ENCODE results near the gene LRSAM1. TPM values are rescaled to one million over a fixed set of nuclear protein-coding genes. Genes with fewer than 3 reads are reported as not detected.

Gene LRSAM1
- total RNA-seq, 1 experiment from 2014 or later: 7.4 TPM

GRCh38 chr9:127496974-127497373, 45.7 kb downstream of the LRSAM1 start:
- no peak for DNase-seq (ENCODE audit: low read depth)

DNA sequence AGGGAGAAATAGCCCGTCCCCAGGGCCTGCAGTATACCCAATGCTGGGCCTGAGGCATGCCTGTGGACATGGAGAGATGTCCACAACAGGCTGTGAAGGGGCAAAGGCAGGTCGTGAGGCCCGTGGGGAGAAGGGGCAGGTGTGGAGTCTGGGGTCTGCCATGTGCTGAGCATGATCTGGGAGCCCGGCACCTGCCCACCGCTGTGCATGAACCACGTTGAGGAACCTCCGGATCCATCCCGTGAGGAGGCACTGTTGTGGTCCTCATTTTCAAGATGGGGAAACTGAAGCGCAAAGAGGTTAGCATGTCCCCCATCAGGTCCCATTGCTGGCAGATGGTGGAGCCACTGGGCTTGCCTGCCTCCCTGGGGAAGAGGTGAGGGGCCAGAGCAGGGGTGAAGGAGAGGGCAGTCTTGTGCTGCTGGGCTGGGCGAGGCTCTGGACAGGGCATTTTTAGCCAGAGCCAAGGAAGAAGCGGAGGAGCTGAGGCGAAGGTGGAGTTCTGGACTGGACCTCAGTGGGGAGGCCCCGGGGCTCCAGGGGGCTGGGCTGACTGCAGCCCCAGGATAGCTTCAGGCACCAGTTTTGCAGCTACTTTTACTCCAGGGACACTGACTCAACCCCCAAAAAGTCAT, 46.5 kb downstream of the LRSAM1 start:
- no peak for DNase-seq (ENCODE audit: low read depth)

DNA sequence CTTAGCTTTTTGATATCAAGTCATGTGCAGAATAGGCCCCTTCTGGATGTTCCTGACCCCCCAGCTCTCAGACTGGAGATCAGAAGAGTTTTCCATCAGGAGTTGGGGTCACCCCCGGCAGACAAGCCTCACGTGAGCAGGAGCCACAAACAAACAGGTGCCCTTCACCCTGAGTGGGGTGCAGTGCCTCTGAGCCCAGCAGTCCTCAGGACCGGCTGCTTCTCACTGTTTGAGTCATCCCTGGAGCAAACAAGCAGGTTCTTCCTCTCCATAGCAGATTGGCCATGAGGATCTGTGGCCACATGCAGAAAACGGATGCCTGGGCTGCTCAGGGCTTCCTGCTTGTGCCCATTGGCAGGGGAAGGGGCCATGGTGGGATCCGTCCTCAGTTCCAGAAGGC, 47.0 kb downstream of the LRSAM1 start:
- DNase-seq (ENCODE audit: low read depth): no peak

DNA sequence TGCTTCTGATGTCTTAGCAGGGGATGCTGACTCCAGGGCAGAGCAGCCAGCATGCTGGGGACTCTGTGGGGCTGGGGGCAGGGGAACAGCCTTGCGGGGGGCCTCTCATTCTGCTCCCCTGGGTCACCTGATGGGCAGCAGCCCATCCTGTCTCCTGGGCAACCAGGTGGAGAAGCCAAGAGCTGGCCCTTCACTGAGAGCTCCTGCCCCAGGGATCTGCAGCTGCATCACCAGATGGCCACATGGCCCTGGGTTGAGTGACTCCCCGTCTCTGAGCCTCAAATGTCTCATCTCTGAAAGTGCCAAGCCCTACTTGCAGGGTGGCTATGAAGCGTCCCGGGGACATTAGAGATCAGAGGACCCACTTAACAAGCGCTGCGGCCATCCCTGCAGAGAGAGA, 49.1 kb downstream of the LRSAM1 start:
- DNase-seq (ENCODE audit: low read depth): no peak

DNA sequence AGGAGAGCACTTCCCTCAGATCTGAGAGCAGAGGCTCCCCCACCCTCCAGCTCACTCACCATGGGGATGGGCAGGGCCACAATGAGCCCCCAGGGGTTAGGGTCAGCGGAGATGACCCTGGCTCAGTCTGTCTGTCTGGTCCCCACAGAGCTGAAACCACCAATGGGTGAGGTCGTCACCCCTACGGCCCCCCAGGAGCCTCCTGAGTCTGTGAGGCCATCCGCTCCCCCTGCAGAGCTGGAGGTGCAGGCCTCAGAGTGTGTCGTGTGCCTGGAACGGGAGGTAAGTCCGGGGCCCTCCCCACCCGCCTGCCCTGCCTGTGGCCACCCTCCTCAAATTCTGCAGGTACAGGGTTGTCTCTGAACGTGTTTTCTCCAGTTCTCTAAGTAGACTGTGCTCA, 49.6 kb downstream of the LRSAM1 start:
- no peak for DNase-seq (ENCODE audit: low read depth)

GRCh38 chr9:127501821-127502343, 50.6 kb downstream of the LRSAM1 start:
- no peak for DNase-seq (ENCODE audit: low read depth)

DNA sequence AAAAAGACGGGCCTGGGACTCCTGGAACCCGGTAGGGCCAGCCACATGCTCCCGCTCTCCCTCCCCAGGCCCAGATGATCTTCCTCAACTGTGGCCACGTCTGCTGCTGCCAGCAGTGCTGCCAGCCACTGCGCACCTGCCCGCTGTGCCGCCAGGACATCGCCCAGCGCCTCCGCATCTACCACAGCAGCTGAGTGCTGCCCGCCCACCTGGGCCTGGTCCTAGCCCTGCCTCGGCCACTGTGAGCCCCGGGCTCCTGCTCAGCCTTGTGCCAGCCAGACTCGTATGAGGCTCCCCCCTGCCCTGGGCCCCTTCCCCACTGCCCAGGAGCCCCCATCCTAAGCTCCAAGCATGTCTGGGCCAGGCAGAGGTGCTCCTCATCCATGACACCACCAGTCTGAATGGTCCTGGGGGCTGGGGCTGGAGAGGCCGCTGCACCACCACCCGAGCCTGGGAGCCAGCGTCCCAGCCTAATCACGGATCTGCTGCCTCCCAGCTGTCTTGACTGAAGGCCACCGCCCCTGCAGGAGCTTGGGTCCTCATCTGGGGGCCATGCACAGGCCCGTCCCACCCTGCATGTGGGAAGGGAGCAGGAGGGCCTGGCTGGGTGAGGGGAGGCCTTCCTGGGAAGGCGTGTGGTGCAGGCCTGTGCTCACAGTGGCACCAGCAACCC, 51.5 kb downstream of the LRSAM1 start:
- no peak for DNase-seq (ENCODE audit: low read depth)

- DNase-seq (ENCODE audit: low read depth): no peak
Observed at GRCh38 chr9:127503379-127503921, 52.1 kb downstream of the LRSAM1 start.

DNA sequence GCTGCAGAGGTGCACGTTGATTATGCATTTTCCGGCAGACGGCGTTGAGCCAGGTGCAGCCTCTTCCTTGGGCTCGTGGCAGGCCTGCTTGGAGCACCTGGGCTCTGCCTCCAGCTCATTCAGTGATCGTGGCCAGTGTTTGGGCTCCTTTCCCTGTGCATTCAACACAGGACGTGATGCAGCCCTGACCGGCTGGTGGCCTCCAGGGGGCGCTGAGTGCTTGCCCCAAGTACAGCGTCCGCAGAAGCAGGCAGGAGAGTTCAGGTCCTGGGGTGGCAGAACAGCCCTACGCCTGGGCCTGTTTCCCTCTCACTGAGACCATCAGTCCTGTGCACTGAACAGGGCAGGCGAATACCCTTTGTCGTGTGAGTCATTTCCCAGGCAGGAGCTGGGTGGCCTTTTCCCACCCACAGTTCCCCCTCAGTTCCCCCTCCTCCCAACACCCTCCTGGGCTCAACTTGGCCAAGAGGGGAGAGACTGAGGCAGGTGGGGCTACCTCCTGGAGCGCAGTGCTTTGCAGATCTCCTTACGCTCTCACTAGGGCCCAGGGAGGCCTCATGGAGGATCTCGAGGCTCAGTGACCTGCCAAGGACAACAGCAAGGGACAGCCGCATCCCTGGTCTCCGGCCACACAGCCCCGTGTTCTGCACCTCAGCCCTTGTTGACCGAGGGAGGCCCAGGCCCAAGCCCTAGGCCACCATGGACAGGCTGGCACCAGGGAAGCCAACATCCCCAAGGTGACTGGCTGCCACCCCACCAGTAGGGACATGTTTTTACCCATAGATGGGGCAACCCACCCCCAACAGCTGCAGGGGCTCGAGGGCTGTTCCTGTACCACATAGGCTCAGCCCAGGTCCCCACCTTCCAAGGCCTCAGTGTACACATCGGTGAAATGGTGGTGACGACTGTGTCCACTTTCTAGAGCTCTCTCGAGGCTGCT, 52.9 kb downstream of the LRSAM1 start:
- peak; percentile 74 for DNase-seq (ENCODE audit: low read depth)

DNA sequence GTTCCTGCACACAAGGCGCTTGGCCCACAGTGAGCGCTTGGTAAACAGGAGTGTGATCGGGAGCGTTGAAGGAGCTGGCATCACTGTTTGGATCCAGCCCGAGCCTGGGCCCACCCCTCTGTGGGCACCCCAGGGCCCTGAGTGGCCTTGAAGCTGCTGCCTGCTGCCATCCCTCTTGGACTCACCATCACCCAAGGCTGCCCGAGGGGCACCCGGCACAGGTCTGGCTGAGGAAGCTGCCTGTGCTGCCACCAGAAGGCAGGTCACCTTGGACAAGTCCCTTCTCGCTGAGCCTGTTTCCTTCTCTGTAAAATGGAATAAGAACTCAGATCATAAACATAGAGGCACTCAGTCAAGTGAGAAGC, 53.6 kb downstream of the LRSAM1 start:
- DNase-seq (ENCODE audit: low read depth): no peak

GRCh38 chr9:127505396-127506116, 54.2 kb downstream of the LRSAM1 start:
- no peak for DNase-seq (ENCODE audit: low read depth)

DNA sequence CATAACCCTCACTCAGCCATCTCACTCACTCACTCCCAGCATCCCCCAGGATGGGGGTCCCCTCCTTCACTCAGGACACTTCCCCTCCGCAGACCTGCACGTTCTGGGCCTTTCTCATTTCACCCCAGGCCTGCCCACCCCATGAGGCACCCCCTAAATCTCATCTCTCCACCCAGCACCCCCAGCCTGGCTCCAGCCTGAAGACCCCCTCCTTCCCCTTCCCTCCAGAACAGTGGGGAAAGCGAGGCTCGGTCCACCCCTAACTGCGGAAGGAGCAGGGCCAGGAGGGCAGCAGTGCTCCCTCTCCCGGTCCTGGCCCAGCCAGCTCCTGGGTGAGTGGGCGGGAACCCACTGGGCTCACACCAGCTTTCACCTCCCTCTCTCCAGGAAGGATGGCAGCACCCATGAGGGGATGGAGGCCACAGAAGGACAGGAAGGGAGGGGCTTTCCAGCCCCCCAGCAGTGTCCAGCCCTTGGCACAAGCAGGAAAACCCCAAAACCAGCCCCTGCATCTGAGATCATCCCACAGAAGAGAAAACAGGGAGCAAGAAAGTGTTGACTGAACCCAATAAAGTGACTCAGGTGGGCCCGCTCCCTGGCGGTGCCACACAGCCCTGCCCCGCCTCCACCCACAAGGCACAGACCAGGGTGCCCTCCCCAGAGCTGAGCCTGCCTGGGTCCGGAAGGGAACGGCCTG, 55.0 kb downstream of the LRSAM1 start:
- no peak for DNase-seq (ENCODE audit: low read depth)

DNA sequence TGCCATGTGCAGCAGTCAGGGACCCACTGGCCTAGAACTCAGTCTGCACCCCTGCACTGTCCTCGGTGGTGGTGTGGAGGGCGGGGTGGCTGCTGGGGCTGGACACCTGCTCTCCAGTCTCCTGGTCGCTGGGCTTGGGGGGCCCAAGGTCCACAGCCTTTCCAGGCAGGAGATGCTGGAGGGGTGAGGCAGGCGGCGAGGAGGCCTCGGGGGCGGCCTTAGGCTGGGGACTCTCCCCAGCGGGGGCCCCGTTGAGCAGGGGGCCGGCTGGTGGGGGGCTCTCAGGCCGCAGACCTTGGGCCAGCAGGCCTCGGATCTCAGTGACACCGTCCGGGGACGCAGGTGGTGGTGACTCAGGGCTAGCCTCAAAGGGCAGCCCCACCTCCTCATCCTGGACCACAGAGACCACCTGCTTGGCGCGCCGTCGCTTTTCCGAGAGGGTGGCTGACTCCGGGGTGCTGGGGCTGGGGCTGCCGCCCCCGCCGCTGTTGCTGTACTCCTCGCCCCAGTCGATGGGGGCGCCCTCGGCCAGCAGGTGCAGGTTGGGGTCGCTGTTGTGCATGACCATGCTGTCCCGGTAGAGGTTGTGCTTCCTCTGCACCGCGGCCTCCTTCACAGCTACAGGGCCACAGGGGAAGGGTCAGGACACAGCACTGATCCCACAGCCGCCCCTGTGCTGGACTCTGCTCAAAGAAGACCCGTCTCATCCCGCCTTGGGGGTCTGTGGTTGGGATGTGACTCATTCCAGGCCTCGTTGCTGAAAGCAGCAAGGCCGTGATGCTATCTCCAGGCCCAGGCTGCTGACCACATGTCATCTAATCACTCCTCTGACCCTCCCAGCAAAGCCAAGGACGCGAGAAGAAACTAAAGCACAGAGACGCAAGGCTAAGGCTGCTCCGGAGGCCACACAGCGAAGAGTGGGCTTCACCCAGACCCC, 55.8 kb downstream of the LRSAM1 start:
- peak; percentile 73 for DNase-seq (ENCODE audit: low read depth)

GRCh38 chr9:127507751-127508648, 56.7 kb downstream of the LRSAM1 start:
- DNase-seq (ENCODE audit: low read depth): no peak

DNA sequence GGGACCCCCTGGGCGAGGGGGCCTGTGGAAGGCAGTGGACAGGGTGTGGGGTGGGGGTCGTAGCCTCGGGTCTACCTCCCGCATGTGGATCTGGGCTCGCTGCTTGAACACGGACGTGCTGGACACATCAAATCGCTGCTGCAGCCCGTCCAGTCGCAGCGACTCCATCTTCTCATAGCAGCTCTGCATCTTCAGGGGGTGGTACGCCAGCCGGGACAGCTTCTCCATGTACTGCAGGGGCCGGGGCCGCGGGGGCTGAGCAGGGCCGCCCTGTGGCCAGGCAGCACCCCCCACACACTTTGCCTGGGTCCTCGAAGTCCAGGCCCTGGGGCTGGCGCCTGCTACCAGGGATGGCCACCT, 57.6 kb downstream of the LRSAM1 start:
- DNase-seq (ENCODE audit: low read depth): no peak

- DNase-seq (ENCODE audit: low read depth): no peak
Observed at GRCh38 chr9:127509261-127509954, 58.1 kb downstream of the LRSAM1 start.

- DNase-seq (ENCODE audit: low read depth): no peak
Observed at GRCh38 chr9:127509955-127510299, 58.6 kb downstream of the LRSAM1 start.

- no peak for DNase-seq (ENCODE audit: low read depth)
Observed at GRCh38 chr9:127514468-127514867, 63.2 kb downstream of the LRSAM1 start.
